HCEC 1CT (cell line): Measurements from ENCODE around the gene PDE4C.
A peak's percentile ranks its signal among the peaks of the same experiment; 100 is the strongest.

ENCODE experiments used
- DNase-seq: peaks from one replicate; pipeline ENCODE4 v3.0.0-alpha.2; 2017

The PDE4C gene

GRCh38 chr19:18225702-18226468, at the start of gene PDE4C:
TSS of gene PDE4C (minus strand) at chr19:18226438. CDS start at chr19:18226415, 23 bp downstream.
- DNase-seq, result no peak

- DNase-seq, result peak; percentile 92
These were observed 48.6 kb upstream of the PDE4C start for GRCh38 chr19:18274781-18275356.

GRCh38 chr19:18274219-18274780, 48.1 kb upstream of the PDE4C start, which contains the start of gene IQCN:
TSS of gene IQCN (minus strand) at chr19:18274452. CDS start at chr19:18269478, 4,974 bp downstream.
- peak; percentile 39 for DNase-seq

DNA sequence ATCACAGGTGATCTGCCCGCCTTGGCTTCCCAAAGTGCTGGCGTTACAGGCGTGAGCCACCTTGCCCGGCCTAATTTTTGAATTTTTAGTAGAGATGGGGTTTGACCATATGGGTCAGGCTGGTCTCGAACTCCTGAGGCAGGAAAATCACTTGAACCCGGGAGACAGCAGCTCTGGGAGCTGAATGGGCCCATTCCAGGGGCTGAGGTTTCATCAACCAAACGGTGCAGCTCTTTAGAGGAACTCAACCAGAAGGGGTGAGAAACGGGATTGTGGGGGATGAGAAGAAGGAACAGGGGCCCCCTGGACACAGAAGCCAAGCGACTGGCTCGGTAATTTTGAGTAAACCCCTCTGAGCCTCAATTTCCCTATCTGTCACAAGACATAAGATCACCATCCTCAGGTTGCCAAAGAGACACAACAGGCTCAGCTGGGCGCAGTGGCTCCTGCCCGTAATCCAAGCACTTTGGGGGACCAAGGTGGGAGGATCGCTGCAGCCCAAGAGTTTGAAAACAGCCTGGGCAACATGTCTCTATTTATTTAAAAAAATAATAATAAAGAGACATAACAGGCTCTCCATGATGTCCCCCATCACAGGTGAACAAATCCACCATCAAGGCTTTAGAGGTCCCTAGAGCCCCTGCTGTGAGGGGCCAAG, 47.5 kb upstream of the PDE4C start:
- no peak for DNase-seq

- DNase-seq, result no peak
These were observed 45.2 kb upstream of the PDE4C start for GRCh38 chr19:18271433-18271841.

- no peak for DNase-seq
These were observed 44.1 kb upstream of the PDE4C start for GRCh38 chr19:18270326-18270725.

DNA sequence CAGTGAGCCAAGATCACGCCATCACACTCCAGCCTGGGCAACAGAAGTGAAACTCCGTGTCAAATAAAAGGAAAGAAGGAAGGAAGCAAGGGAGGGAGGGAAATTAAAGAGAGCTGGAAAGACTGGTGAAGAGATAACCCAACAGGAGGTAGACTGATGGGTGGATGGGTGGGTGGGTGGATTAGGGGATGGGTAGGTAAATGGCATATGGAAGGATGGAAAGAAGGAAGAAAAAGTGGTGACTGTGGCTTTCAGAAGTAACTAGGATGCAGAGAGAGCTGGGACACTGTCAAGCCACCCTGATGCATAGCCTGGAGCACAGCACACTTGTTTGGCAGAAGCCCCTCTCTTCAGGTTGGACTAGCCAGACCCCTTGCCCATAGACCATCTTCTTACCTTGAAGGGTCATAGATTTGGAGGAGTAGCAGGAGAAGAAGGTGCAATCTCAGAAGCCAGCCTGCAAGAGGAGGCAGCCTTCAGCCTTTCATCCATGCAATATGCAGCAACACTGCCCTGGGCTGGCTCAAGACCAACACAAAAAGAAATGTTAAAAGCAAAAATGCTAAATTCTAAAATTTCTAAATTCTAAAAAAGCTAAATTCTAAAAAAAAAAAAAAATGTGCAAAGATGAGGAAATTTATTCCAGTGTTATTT, 43.0 kb upstream of the PDE4C start:
- no peak for DNase-seq

DNA sequence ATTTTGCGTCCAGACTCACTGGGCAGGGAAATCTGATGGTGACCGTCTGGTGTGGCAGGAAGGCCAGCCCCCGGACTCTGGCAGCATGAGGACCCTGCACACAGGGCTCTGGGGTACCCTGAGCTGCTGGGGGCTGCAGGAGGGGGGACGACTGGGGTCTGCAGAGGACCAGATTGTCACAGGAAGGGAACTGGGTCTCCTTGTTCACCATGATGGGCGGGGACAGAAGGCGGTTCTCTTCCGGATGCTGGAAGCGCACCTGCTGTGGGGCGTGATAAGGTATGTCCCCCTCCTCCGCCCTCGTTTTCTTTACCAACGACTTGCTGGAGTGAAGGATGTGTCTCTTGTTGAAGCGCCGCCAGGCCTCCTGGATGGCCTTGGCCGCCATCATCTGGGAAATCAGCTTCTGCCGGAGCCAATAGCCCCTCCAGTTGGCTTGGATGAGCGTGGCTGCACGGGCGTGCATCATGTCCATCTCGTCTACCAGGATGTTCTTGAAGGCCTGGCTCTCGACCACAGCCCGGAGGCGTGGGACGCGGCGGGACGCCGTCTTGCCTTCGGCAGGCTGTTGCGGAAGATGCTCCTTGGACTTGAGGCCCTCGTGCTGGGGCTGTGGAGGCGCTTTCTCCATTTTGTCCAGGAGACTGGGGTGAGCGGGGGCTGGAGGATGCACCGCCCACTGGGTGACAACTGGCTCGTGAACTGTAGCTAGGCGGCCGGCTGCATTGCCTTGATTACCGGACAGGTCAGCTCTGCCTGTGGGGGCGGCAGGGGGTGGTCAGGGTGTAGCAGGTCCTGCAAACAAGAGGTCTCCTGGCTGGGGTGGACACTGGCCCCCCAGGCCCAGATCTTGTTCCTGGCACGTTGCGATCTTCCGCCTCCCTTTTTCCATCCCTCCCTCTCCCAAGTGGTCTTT, 40.8 kb upstream of the PDE4C start:
- DNase-seq, result no peak

DNA sequence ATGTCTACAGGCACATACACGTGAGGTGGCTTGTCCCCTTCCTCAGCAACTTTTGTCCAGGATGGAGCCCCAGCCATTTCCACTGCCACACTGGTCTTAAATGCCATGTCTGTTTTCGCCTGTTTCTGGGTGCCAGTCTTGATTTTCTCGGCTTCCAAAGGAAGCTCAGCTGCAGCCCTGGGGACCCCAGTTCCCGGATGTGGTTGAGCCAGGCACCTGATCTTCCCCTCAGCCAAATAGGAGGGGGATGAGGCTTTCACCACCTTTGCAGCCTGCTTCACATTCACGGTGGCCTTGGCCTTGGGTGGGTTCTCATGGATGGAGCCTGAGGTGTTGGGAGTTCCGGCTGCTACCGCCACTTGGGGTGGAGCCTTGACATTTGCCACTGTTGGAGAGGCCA, 39.3 kb upstream of the PDE4C start:
- no peak for DNase-seq

DNA sequence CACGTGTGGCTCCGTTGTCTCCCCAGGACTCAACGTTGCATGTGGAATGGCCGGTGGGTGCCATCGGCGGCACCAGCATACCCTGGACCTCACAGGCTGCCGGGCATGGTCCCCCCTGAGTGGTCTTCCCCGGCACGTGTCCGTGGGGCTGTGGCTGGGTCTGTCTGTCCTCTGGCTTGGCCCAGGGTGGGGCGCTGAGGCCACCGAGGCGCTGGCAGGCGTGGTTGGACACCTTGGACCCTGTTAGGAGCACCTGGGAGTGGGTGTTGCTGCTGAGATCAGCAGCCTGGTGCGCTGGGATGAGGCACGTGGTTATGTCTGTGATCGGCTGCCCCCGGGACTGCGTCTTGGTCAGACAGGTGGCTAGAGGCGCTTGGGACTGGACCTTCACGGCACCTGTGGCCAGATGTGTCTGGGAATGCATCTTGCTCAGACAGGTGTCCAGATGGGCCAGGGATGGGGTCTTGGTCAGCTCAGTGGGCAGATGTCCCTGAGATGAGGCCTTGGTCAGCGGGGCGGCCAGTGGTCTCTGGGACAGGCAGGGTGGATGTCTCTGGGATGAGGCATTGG, 38.8 kb upstream of the PDE4C start:
- DNase-seq, result no peak

- no peak for DNase-seq
These were observed 38.1 kb upstream of the PDE4C start for GRCh38 chr19:18264137-18264854.

- no peak for DNase-seq
These were observed 37.3 kb upstream of the PDE4C start for GRCh38 chr19:18263324-18264136.

DNA sequence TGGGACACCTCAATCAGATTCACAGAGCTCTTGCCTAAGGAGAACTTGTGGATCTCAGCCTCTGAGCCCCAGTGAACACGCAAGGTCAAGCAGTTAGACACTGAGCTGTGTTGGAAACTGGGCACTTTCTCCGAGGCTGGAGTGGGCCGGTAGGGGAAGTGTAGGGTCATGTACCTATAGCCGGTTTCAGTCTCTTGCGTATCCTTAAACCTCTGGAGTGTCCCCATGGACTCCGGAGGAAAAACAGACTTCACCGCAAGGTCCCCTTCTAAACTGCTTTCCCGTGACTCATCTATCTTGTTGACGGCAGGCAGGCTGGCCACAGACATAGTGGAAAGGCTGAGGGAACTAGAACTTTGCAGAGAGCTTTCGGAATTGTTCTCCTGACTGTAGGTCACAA, 36.7 kb upstream of the PDE4C start:
- no peak for DNase-seq

DNA sequence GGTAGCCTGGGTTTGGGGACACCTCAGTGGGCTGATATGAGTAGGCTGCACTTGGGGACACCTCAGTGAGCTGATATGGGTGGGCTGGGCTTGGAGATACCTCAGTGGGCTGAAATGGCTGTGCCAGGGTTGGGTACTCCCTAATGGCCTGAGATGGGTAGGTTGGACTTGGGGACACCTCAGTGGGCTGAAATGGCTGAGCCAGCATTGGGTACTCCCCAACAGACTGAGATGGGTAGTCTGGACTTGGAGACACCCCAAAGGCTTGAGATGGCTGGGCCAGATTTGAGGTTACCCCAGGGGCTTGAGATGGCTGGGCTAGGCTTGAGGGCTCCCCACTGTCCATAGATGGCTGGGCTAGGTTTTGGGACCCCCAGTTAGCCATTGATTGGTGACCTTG, 35.9 kb upstream of the PDE4C start:
- no peak for DNase-seq

- DNase-seq, result no peak
These were observed 35.2 kb upstream of the PDE4C start for GRCh38 chr19:18261474-18261873.

- DNase-seq, result no peak
These were observed 33.7 kb upstream of the PDE4C start for GRCh38 chr19:18259893-18260292.

DNA sequence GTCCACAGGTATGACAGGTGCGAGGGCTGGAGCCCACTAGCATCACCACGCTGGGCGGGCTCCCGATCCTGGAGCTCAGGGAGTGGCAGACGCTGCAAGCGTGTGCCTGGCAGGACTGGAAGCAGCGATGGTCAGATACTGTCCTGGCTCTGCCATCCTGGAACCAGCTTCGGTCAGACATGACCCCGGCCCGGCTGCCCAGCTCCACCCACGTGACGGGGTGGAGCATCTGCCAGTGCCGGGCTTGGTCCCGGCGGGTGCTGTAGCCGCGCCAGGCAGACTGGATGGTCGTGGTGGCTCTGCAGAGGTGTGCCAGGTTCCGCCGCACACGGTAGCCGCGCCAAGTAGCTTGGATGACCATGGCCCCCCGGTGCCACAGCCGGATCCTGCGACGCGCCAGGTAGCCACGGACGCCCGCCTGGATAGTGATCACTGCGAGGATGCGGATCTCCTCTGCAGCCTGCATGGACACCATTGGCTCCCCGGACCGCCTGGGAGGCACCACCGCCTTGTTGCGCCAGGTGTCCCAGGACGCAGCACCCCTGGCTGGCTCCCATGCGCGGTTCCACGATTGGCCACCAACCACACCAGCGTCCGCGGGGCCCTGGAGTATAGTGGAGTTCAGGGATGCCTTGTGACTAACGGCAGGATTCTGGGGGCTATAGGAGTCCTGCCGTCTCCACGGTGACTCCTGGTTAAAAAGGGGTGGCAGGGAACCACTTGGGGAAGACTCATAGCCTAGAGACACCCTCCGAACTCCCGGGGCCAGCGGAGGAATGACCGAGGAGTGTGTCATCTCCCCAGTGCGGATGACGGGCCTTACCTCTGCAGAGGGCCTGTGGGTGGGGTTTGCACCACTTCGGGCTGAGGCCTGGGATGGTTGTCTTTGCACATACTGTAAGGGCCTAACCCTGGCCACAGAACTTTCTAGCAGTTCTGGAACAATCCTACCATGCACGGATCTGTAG, 31.5 kb upstream of the PDE4C start:
- no peak for DNase-seq

GRCh38 chr19:18254546-18255503, 28.6 kb upstream of the PDE4C start:
- no peak for DNase-seq
